Mucosa of stomach (tissue), 1 donor: ENCODE measurements around the gene HSPA14.
"Not testable (repeated sequence)": the region's sequence is repeated elsewhere in the genome, so short reads cannot be mapped to it uniquely, and the experiment has no call there.

Experiments used
- H3K27me3 ChIP-seq: one replicate; pipeline ENCODE4 v1.7.0; 2013; ENCODE audit warnings: mild to moderate bottlenecking, low read length; ENCODE audit not compliant: control insufficient read depth, insufficient read depth
- H3K36me3 ChIP-seq: one replicate; pipeline ENCODE4 v1.7.0; 2013; ENCODE audit warnings: low read length; ENCODE audit not compliant: control insufficient read depth, insufficient read depth
- H3K4me1 ChIP-seq: one replicate; pipeline ENCODE4 v1.7.0; 2013; ENCODE audit warnings: mild to moderate bottlenecking, low read length; ENCODE audit not compliant: control insufficient read depth, insufficient read depth
- H3K4me3 ChIP-seq: one replicate; pipeline ENCODE4 v1.7.0; 2013; ENCODE audit warnings: low read length
- H3K9ac ChIP-seq: one replicate; pipeline ENCODE4 v1.7.0; 2013; ENCODE audit warnings: mild to moderate bottlenecking, low read length, moderate library complexity
- H3K9me3 ChIP-seq: one replicate; pipeline ENCODE4 v1.7.0; 2013; ENCODE audit warnings: mild to moderate bottlenecking, low read length, moderate library complexity; ENCODE audit not compliant: control insufficient read depth
- donor health status: Pancreatic carcinoma.

Gene HSPA14

DNA sequence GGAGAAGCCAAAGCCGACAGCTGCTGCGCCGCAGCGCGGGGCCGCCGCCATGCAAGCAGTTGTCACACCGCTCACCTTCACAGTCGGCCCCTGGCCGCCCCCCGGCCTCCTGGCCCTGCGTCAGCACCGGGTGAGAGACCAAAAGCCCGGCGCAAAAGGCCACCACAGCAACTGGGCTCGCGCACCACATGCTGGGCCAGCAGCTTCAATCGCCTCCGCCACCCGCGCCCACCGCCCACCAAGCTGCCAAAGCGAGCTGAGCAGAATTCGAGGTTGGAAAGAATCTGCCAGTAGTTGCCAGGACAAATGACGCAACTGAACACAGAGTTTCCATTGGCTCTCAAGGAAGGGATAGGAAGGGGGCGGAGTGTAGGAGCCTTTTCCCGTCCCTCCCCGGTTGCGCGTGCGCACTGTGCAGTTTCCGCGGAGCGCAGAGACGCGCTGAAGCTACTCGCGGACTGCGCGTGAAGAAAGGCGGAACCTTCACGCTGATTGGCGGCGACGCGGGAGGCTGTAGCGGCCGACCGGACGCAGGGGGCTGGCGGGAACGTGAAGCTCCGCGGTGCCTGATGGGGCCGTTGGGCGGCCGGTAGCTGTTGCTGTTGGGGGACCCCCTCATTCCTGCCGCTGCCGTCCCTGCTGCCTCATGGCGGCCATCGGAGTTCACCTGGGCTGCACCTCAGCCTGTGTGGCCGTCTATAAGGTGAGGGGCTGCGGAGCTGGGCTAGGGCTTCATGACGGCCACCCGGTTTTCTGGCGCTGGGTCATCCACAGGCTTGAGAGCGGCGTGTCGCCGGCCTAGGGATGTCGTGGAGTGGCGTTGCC, at the start of gene HSPA14, which contains the start of the genes CDNF and MSANTD7:
Gene HSPA14, plus strand, starts transcription at position 550 of the 825 bp plus-strand sequence. Its CDS starts 97 bp downstream, at position 647.
Gene CDNF, minus strand, starts transcription at position 281 of the 825 bp plus-strand sequence. Its CDS starts 91 bp downstream, at position 190.
Gene MSANTD7, plus strand, starts transcription at position 550 of the 825 bp plus-strand sequence. CDS start 3,979 bp downstream, outside the sequence.
- peak within 1 kb of the TSS; percentile 82 for H3K4me3 ChIP-seq
- no peaks in the 10 kb centered on the region for H3K9me3 ChIP-seq
- peak within 1 kb of the TSS; percentile 94 for H3K9ac ChIP-seq
- no peaks in the 10 kb centered on the region for H3K27me3 ChIP-seq
- H3K4me1 ChIP-seq, result peaks cover 14% of the 10 kb centered on the region
- H3K36me3 ChIP-seq, result peaks cover 11% of the 10 kb centered on the region

DNA sequence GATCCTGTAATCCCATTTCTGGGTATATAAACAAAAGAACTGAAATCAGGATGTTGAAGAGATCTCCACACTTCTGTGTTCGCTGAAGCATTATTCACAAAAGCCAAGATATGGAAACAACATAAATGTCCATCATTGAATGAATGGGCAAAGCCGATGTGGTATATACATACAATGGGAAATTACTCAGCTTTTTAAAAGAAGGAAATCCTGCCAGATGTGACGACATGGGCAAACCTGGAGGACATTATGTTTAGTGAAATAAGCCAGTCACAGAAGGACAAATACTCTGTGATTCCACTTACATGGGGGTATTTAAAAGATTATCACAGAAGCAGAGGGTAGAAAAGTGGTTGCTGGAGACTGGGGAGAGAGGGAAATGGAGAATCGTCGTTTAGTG, 39.5 kb upstream of the HSPA14 start:
- Histone ChIP-seq H3K4me3 (no peak overlapping the region), H3K9me3 (no peaks in the 10 kb centered on the region), H3K4me1 (no peaks in the 10 kb centered on the region), H3K9ac (no peak overlapping the region), H3K36me3 (no peaks in the 10 kb centered on the region), H3K27me3 (no peaks in the 10 kb centered on the region)

DNA sequence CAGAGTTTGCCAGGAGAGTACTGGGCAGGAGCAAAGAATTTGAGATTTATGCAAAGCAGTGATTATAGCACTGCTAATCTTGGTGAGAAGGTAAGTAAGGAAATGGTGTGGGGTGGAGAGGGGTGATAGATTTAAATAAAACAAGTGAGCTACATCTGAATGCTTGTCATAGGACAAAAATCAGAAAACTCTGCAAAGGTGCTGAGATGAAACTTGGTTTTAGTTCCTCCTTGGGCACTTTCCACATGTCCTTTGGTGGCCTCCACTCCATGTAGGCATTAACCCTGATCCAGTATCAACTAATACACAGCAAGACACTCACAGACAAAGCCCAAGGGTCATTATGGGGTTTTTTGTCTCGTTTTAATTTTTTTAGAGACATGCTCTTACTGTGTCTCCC, 37.7 kb upstream of the HSPA14 start:
- no peak overlapping the region for H3K9ac ChIP-seq
- no peaks in the 10 kb centered on the region for H3K4me1 ChIP-seq
- no peaks in the 10 kb centered on the region for H3K9me3 ChIP-seq

DNA sequence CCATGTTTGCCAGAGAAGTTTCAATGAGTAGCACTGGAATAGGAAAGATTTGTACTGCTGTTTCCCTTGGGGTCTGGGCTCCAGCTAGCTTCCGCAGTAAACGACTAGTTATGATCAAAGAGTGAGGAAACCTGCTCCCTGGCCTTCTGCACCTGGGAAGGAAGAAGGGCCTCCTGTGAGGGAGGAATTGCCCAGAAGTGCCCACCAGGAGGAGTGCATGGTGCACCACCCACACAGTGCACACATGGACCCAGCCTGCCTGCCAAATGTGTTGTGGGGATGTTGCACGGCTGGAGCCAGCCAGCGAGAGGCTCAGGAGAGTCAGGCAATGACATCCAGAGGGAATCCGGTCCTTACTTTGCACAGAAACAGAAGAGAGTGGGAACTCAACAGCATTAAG, 36.4 kb upstream of the HSPA14 start:
- H3K9ac ChIP-seq, result no peak overlapping the region

More for the DNA sequence above, 37.7 kb upstream of the HSPA14 start:
- Histone ChIP-seq H3K36me3 (no peaks in the 10 kb centered on the region), H3K4me3 (no peak overlapping the region), H3K27me3 (no peaks in the 10 kb centered on the region)

DNA sequence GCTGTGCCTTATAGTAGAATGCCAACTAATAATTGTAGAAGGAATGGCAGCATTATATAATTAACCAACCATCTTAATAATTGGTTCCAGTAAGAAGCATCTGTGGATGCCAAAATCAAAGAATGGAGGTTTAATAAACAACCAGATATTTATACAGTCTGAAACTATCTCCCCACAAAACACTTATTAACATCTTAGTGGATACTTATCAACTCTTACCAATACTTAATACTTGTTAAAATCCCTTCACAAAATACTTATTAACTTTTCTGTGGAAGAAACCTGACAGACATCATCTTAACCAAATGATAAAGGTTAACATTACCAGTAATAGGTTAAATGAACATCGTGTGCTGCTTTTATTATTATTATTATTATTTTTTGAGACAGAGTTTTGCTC, 34.3 kb upstream of the HSPA14 start:
- H3K9ac ChIP-seq, result no peak overlapping the region
- H3K27me3 ChIP-seq, result no peaks in the 10 kb centered on the region
- no peaks in the 10 kb centered on the region for H3K36me3 ChIP-seq
- no peak overlapping the region for H3K4me3 ChIP-seq
- H3K9me3 ChIP-seq, result no peaks in the 10 kb centered on the region
- H3K4me1 ChIP-seq, result no peaks in the 10 kb centered on the region

More for the DNA sequence above, 36.4 kb upstream of the HSPA14 start:
- Histone ChIP-seq H3K27me3 (no peaks in the 10 kb centered on the region), H3K4me1 (no peaks in the 10 kb centered on the region), H3K4me3 (no peak overlapping the region), H3K9me3 (no peaks in the 10 kb centered on the region), H3K36me3 (no peaks in the 10 kb centered on the region)

GRCh38 chr10:14806318-14806717, 31.8 kb upstream of the HSPA14 start:
- H3K4me3 ChIP-seq, result no peak overlapping the region
- no peaks in the 10 kb centered on the region for H3K36me3 ChIP-seq
- H3K27me3 ChIP-seq, result no peaks in the 10 kb centered on the region
- no peaks in the 10 kb centered on the region for H3K9me3 ChIP-seq
- H3K4me1 ChIP-seq, result no peaks in the 10 kb centered on the region
- no peak overlapping the region for H3K9ac ChIP-seq

DNA sequence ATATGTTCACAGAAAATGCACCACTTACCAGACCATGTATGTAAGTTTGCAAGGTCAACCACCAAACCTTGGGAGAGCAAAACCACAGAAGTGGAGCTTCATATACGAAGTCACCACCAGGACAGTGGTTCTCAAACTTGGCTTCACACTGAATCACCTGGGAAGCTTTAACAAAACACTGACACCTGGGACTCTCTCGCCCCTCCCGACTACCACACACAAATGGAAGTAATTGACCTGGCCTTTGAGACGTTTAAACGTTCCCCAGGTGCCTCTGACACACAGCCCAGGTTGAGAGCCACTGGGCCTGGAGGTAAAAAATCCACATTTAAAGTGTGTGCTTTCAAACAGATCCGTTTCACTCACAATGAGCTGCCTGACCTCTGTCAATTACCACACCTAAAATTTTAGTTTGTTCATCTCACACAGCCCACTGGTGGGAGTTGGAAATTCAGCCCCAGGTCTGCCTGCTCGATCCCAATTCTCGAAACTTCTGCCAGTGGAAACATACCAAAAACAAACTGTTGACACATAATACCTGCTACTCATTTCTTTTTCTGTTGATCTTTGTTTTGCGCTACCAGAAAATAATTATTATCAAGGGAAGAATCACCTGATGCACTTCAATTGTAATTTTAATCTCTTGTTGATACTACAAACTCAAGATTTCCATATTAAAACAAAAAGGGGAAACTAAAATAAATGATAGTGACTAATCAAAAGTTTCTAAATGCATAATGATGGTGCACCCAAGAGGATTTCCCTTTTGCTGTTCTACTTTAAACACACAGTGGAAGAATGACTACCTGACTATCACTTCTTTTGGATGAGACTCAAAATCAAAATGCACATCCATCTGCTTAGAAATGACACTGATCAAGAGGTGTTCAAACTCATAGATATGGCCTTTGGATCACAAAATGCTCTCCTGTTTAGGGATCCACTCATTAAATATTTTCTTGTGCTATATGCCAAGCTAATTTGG, 26.8 kb upstream of the HSPA14 start:
- no peaks in the 10 kb centered on the region for H3K9me3 ChIP-seq

DNA sequence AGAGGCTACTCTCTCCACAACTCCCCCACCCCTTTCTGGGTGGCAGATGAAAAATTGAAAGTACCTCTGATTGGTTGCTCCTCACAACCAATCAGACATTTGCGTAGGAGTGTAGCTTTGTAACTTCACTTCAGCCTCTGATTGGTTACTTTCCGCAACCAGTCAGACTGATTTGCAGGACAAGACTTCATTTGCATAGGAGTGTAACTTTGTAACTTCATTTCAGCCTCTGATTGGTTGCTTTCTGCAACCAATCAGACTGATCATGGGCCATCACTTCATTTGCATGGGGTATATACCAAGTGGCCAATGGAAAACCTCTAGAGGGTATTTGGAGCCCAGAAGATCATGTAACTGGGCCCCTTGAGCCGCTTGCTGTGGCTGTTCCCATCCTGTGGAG, 25.8 kb upstream of the HSPA14 start:
- no peaks in the 10 kb centered on the region for H3K36me3 ChIP-seq
- H3K9me3 ChIP-seq, result no peaks in the 10 kb centered on the region
- no peaks in the 10 kb centered on the region for H3K27me3 ChIP-seq
- H3K4me1 ChIP-seq, result no peaks in the 10 kb centered on the region
- H3K4me3 ChIP-seq, result no peak overlapping the region
- H3K9ac ChIP-seq, result no peak overlapping the region

More for the DNA sequence above, 26.8 kb upstream of the HSPA14 start:
- no peaks in the 10 kb centered on the region for H3K4me1 ChIP-seq
- H3K9ac ChIP-seq, result no peak overlapping the region
- H3K27me3 ChIP-seq, result no peaks in the 10 kb centered on the region
- no peaks in the 10 kb centered on the region for H3K36me3 ChIP-seq
- H3K4me3 ChIP-seq, result no peak overlapping the region

- H3K36me3 ChIP-seq, result no peaks in the 10 kb centered on the region
- H3K9ac ChIP-seq, result no peak overlapping the region
- H3K4me1 ChIP-seq, result no peaks in the 10 kb centered on the region
- no peaks in the 10 kb centered on the region for H3K9me3 ChIP-seq
- no peaks in the 10 kb centered on the region for H3K27me3 ChIP-seq
- H3K4me3 ChIP-seq, result no peak overlapping the region
Observed at GRCh38 chr10:14815681-14816080, 22.4 kb upstream of the HSPA14 start.

GRCh38 chr10:14816717-14817116, 21.4 kb upstream of the HSPA14 start:
- H3K9me3 ChIP-seq, H3K27me3 ChIP-seq, H3K36me3 ChIP-seq, H3K4me1 ChIP-seq, H3K9ac ChIP-seq, H3K4me3 ChIP-seq: not testable (repeated sequence)

- H3K27me3 ChIP-seq, result no peaks in the 10 kb centered on the region
- no peak overlapping the region for H3K4me3 ChIP-seq
- no peak overlapping the region for H3K9ac ChIP-seq
- peaks cover 5% of the 10 kb centered on the region for H3K4me1 ChIP-seq
- no peaks in the 10 kb centered on the region for H3K9me3 ChIP-seq
- H3K36me3 ChIP-seq, result no peaks in the 10 kb centered on the region
Observed at GRCh38 chr10:14820010-14820774, 17.9 kb upstream of the HSPA14 start.
